SK-N-MC (cell line): ENCODE results near the gene RBM23.

ENCODE experiments used
- DNase-seq: peaks from one replicate; pipeline ENCODE4 v3.0.0-alpha.2; 2011; ENCODE audit warnings: low read depth, low spot score
- H3K27ac ChIP-seq: fragments of 200-600 bp; sonication (generic); 2 replicates; pipeline ENCODE4 v1.5.1; 2016; ENCODE audit warnings: mixed run types
- H3K36me3 ChIP-seq: fragments of 200-600 bp; sonication (generic); 2 replicates; pipeline ENCODE4 v1.6.1; 2017; ENCODE audit warnings: antibody characterized with exemption, low read length, mixed read lengths; ENCODE audit not compliant: insufficient read depth
- H3K4me3 ChIP-seq: fragments of 200-600 bp; sonication (generic); 2 replicates; pipeline ENCODE4 v1.5.1; 2016
- H3K9ac ChIP-seq: fragments of 200-600 bp; sonication (generic); 2 replicates; pipeline ENCODE4 v1.8.0; 2017; ENCODE audit warnings: mixed run types, mixed read lengths; ENCODE audit not compliant: insufficient read length
- H3K9me3 ChIP-seq: fragments of 200-600 bp; sonication (generic); 2 replicates; pipeline ENCODE4 v1.6.1; 2017; ENCODE audit warnings: low read depth, mild to moderate bottlenecking, antibody characterized with exemption, low read length, moderate library complexity, mixed read lengths
- EZH2 ChIP-seq: fragments of 200-600 bp; sonication (generic); IDR thresholded peaks from one replicate; pipeline ENCODE4 v1.6.1; 2017; ENCODE audit warnings: antibody characterized with exemption
- FOXP2 ChIP-seq: optimal IDR thresholded peaks from 2 replicates; pipeline ENCODE3; 2011; ENCODE audit warnings: mild to moderate bottlenecking, moderate library complexity; ENCODE audit not compliant: insufficient read depth; ENCODE audit errors: extremely low read length, control extremely low read depth
- POLR2AphosphoS5 ChIP-seq: IDR thresholded peaks from 2 replicates; pipeline ENCODE4 v1.6.1; 2012; ENCODE audit warnings: mild to moderate bottlenecking, low read depth, low read length, borderline replicate concordance

RBM23 gene

GRCh38 chr14:22907429-22907828, 11.5 kb downstream of the RBM23 start:
- DNase-seq, result no peak
- H3K9me3 ChIP-seq, result no peaks in the 10 kb centered on the region
- no peak overlapping the region for H3K27ac ChIP-seq
- no peak overlapping the region for H3K9ac ChIP-seq
- H3K4me3 ChIP-seq, result no peak overlapping the region
- H3K36me3 ChIP-seq, result peaks cover 81% of the 10 kb centered on the region
- TF ChIP-seq POLR2AphosphoS5, result no peak
- TF ChIP-seq FOXP2, result no peak
- TF ChIP-seq EZH2, result no peak

GRCh38 chr14:22906073-22906472, 12.9 kb downstream of the RBM23 start:
- TF ChIP-seq EZH2 (no peak), FOXP2 (no peak), POLR2AphosphoS5 (no peak)
- no peak overlapping the region for H3K9ac ChIP-seq
- no peak overlapping the region for H3K27ac ChIP-seq
- peaks cover 89% of the 10 kb centered on the region for H3K36me3 ChIP-seq
- DNase-seq, result no peak
- H3K9me3 ChIP-seq, result no peaks in the 10 kb centered on the region
- no peak overlapping the region for H3K4me3 ChIP-seq

DNA sequence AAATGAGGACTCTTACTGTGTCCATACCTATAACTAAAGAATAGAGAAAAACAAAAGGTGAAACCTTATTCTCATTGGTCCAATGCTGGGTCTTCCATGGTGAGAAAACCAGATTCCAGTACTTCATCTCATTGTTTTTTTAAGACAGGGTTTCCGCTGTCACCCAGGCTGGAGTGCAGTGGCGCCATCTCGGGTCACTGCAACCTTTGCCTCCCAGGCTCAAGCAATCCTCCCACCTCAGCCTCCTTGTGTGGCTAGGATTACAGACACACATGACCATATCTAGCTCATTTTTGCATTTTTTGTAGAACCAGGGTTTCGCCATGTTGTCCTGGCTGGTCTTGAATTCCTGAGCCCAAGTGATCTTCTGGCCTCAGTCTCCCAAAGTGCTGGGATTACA, 13.3 kb downstream of the RBM23 start:
- DNase-seq, result no peak
- no peaks in the 10 kb centered on the region for H3K9me3 ChIP-seq
- H3K36me3 ChIP-seq, result peaks cover 89% of the 10 kb centered on the region

DNA sequence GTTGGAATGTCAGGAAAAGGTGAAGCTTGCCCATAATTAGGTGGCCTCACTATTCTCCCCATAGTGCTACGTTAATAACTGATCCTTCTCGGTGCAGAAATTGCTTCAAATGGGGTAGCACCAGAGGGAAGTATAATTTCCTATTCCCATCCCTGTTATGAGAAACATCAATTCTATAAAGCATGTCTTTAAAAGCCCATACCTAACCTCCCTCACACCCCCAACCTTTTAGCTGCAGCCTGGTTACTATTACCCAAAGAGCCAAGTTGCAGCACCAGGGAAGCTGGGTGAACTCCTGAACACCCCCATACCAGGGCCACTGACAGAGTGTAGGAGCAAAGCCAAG, 15.2 kb downstream of the RBM23 start:
- Histone ChIP-seq H3K27ac (no peak overlapping the region), H3K9me3 (no peaks in the 10 kb centered on the region), H3K9ac (no peak overlapping the region), H3K36me3 (peaks cover 84% of the 10 kb centered on the region), H3K4me3 (no peak overlapping the region)
- no peak for DNase-seq
- TF ChIP-seq EZH2 (no peak), FOXP2 (no peak), POLR2AphosphoS5 (no peak)

More for the DNA sequence above, 13.3 kb downstream of the RBM23 start:
- Histone ChIP-seq H3K4me3 (no peak overlapping the region), H3K9ac (no peak overlapping the region), H3K27ac (no peak overlapping the region)
- TF ChIP-seq EZH2 (no peak), POLR2AphosphoS5 (no peak), FOXP2 (no peak)

GRCh38 chr14:22901799-22902198, 17.1 kb downstream of the RBM23 start:
- no peak overlapping the region for H3K4me3 ChIP-seq
- no peak for DNase-seq
- TF ChIP-seq POLR2AphosphoS5 (no peak), EZH2 (no peak), FOXP2 (no peak)
- peaks cover 68% of the 10 kb centered on the region for H3K36me3 ChIP-seq
- H3K9ac ChIP-seq, result no peak overlapping the region
- H3K27ac ChIP-seq, result no peak overlapping the region
- H3K9me3 ChIP-seq, result no peaks in the 10 kb centered on the region

- TF ChIP-seq EZH2 (no peak), FOXP2 (no peak), POLR2AphosphoS5 (no peak)
- H3K9ac ChIP-seq, result no peak overlapping the region
- H3K4me3 ChIP-seq, result no peak overlapping the region
- H3K36me3 ChIP-seq, result peaks cover 52% of the 10 kb centered on the region
- H3K27ac ChIP-seq, result no peak overlapping the region
- H3K9me3 ChIP-seq, result no peaks in the 10 kb centered on the region
- peak; percentile 26 for DNase-seq
Observed at GRCh38 chr14:22900081-22900799, 18.7 kb downstream of the RBM23 start.

DNA sequence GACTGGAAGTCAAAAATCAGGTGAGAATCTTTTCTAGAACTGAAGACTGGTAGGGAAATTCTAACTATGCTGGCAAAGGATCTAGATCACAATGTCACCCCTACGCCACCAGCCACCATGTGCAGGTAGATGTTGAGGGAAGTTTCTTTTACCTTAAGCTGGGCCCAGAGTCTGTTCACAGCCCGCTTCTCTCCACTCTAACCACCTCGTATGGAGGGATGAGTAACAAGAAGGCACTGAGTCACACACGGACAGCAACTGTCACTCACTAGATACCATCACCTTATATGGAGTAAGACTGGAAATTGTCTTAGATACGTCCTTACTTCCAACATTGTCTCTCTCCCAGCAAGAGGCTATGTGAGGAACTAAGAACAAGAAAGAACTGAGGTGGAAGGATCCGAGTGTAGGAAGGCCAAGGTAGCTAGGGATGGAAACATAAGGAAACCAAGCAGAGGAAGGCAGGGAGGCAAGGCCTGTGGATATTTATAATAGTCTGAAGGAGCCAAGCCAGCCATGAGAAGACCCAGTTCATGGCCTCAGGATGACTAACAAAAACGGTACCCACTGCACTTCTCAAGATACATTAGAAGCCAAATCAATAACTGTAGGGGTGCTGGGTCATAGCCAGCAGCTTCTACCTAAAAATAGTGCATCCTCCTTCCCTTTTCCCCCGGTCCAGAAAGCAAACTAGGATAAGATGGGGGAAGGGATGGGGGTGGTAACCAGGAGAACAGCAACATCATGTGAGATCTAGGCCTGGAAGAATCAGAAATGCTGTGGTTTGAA, 20.5 kb downstream of the RBM23 start:
- Histone ChIP-seq H3K36me3 (peaks cover 34% of the 10 kb centered on the region), H3K9ac (no peak overlapping the region), H3K9me3 (no peaks in the 10 kb centered on the region), H3K27ac (no peak overlapping the region), H3K4me3 (no peak overlapping the region)
- TF ChIP-seq FOXP2, result no peak
- no peak for TF ChIP-seq EZH2
- no peak for TF ChIP-seq POLR2AphosphoS5
- no peak for DNase-seq

- no peak overlapping the region for H3K9ac ChIP-seq
- TF ChIP-seq EZH2, result no peak
- no peak for TF ChIP-seq POLR2AphosphoS5
- TF ChIP-seq FOXP2, result no peak
- H3K4me3 ChIP-seq, result no peak overlapping the region
- H3K36me3 ChIP-seq, result peaks cover 23% of the 10 kb centered on the region
- no peak for DNase-seq
- H3K27ac ChIP-seq, result no peak overlapping the region
- H3K9me3 ChIP-seq, result no peaks in the 10 kb centered on the region
Observed at GRCh38 chr14:22897357-22897756, 21.6 kb downstream of the RBM23 start.
